ENCODE measurements around the gene ACTA1. TPM values are rescaled to one million over a fixed set of nuclear protein-coding genes. Genes with fewer than 3 reads are reported as not detected.

Gene ACTA1
- total and polyA plus RNA-seq, 2 donors (not counting 3 experiments of a cell fraction or from before 2014, with no cell fraction given): 0.22 to 0.33 TPM

GRCh38 chr1:229412056-229412455 is 21.8 kb downstream of the ACTA1 start:
- no peaks in the 10 kb centered on the region for H3K9me3 ChIP-seq (replicated peaks; ENCODE audit: control insufficient read depth, insufficient read depth, low read length)
- ChIA-PET CTCF (no interaction called here), POLR2A (no interaction called here)
- no peaks in the 10 kb centered on the region for H3K36me3 ChIP-seq (ENCODE audit: control insufficient read depth in 2 of 2, extremely low read depth in 1 of 2, insufficient read depth in 2 of 2, low read length in 2 of 2)
- no peak overlapping the region for H3K9ac ChIP-seq (replicated peaks; ENCODE audit: extremely low read depth, insufficient read depth, low read length)
- intact Hi-C loops (cut with micrococcal nuclease) (no loop called here), dilution Hi-C loops (cut with MboI; ENCODE audit: extremely low pct_ligation_motif_present, low sequenced_read_pairs) (no loop called here)
- no peak for FAIRE-seq
- H3K9me1 ChIP-seq (replicated peaks; ENCODE audit: control insufficient read depth, extremely low read depth, insufficient read depth, low read length): no peaks in the 10 kb centered on the region
- TF ChIP-seq MAX (IDR thresholded peaks at IDR 0.05; ENCODE audit: insufficient read depth, insufficient read length) (no peak), CTCF (IDR thresholded peaks at IDR 0.05; ENCODE audit: extremely low read depth in 1 of 2, insufficient read depth in 1 of 2, low read depth in 1 of 2, low read length in 2 of 2) (no peak), POLR2AphosphoS5 (IDR thresholded peaks at IDR 0.05; ENCODE audit: insufficient read depth, low read depth, low read length) (no peak), GATA2 (IDR thresholded peaks at IDR 0.05; ENCODE audit: insufficient read depth, insufficient read length, low read depth, low read length) (no peak), JUN (IDR thresholded peaks at IDR 0.05; ENCODE audit: borderline replicate concordance, insufficient read depth, insufficient read length, low read depth) (no peak), MYC (IDR thresholded peaks at IDR 0.05; ENCODE audit: low read depth, low read length) (no peak), POLR2A (IDR thresholded peaks at IDR 0.05; ENCODE audit: low read depth, low read length) (no peak), FOS (IDR thresholded peaks at IDR 0.05; ENCODE audit: borderline replicate concordance, insufficient read depth, low read length) (no peak), EZH2 (IDR thresholded peaks at IDR 0.05; ENCODE audit: borderline replicate concordance, low read depth, low read length, severe bottlenecking) (no peak)
- H3K4me1 ChIP-seq (ENCODE audit: control insufficient read depth, extremely low read depth, insufficient read depth, low read length): no peaks in the 10 kb centered on the region
- BruUV-seq (replicated peaks): no TSS peak
- no peak overlapping the region for H3K27ac ChIP-seq (ENCODE audit: insufficient read depth, low read depth, low read length)
- H2AFZ ChIP-seq (ENCODE audit: low read depth, low read length): no peak overlapping the region
- H3K79me2 ChIP-seq (ENCODE audit: control insufficient read depth, insufficient read depth, low read length): no peaks in the 10 kb centered on the region
- H4K20me1 ChIP-seq (replicated peaks; ENCODE audit: control insufficient read depth, extremely low read depth, insufficient read depth, low read length): no peaks in the 10 kb centered on the region
- no peak overlapping the region for H3K4me2 ChIP-seq (ENCODE audit: insufficient read depth, low read length)
- DNase-seq (ENCODE audit: low read depth, low spot score): no peak
- H3K27me3 ChIP-seq (ENCODE audit: control insufficient read depth in 2 of 2, insufficient read depth in 2 of 2, low read length in 2 of 2): peaks cover 26 to 30% of the 10 kb centered on the region in 2 experiments
- H3K4me3 ChIP-seq (replicated peaks in 1 of 3; ENCODE audit: insufficient read depth in 1 of 3, low read depth in 1 of 3, low read length in 3 of 3): no peak overlapping the region
